GM18505 (cell line): ENCODE results near the gene NOTCH2.
"Not testable (repeated sequence)": the region's sequence is repeated elsewhere in the genome, so short reads cannot be mapped to it uniquely, and the experiment has no call there.

ENCODE experiments used
- ATAC-seq: cut with Tn5 transposase; IDR thresholded peaks from one replicate; pipeline ENCODE4 v1.9.1; 2021; ENCODE audit not compliant: unreplicated experiment

Gene NOTCH2

DNA sequence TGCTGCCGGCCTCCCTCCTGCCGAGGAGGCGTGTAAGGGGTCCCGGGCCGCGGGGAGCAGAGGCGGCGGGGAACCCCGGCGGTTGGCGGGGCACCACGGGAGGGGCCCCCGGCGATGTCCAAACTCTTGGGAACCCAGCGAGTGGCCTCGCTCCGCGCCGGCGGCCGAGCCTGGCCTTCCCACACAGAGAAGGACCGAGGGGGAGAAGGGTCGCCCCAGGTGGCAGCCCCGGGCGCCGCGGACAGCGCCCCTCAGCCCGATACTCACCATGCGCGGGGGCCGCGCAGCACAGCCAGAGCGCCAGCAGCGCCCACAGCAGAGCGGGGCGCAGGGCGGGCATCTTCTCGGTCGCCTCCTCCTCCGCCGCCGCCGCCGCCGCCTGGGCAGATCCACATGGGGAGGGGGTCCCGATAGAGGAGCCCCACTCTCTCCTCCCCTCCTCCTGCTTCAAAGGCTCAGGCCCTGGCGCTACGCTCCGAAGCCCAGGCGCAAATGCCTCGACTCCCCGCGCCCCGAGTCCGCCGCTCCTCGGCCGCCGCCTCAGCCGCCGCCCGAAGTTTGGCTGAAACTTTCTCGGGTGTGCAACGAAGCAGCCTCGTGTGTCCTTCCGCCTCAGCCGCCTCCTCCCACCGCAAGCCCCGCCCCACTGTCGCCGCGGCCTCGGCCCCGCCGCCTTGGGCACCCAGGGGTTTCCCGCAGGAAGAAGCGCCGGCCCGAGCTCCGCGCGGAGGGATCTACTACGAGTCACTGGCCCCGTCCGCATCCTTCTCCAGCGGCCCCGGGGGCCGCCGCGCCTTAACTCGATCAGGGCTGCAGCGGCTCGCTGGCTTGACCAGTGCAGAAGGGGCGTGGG is at the start of gene NOTCH2:
Gene NOTCH2, minus strand, starts transcription at position 596 of the 853 bp plus-strand sequence. Its CDS starts 256 bp downstream, at position 340.
- peak; percentile 71 for ATAC-seq

DNA sequence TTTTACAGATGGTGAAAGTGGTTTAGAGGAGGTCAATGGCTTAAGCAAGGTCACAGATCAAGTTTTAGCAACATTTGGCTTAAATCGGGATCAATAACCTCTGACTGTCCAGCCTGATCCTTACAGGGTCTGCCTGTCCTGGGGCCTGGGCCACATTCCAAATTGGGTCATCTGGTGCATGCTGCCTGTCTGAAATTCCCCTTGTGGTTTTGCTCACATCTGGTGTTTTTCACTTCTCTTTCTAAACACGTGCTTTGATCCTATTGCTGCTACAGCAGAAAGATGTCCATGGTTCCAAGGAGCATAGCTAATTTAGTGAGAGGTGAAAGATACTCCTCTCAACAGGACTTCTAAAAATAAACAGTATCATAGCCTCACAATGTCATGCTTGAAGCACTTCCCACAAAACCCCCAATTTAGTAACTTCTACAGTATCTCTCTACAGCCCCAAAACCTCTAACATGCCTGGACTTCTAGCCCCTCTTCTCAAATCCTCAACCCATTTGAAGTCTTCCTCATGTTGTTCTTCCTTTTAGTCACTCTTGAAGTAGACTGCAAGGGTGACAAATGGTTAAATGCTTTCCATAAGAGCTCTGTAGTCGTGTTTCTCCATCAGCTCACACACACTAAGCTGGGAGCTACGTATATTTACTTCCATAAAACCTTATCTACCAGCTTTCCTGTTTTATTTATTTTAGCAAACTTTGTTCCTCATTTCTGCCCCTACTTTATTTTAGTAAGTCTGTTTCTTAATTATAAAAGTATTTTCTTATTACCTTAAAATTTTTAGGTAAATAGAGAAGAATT is 48.1 kb upstream of the NOTCH2 start:
- ATAC-seq: peak; percentile 50

DNA sequence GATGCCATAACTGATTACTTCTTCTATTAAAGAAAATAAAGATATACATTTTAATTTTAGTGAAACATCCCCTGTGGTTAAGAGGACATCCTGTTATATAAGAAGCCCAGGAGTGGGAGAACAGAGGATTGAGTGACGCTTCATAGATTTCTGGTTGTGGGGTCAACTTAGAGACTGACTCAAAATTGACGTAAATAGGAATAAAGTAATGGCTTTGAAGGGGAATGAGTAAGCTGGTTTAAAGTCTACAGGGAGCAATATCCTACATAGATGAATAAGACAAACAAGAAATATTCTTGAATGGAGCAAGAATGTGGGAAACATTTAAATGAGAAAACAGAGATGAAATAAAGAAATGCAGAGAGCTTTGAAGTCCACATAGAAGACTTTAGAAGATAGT is 46.6 kb upstream of the NOTCH2 start:
- not testable (repeated sequence) for ATAC-seq

DNA sequence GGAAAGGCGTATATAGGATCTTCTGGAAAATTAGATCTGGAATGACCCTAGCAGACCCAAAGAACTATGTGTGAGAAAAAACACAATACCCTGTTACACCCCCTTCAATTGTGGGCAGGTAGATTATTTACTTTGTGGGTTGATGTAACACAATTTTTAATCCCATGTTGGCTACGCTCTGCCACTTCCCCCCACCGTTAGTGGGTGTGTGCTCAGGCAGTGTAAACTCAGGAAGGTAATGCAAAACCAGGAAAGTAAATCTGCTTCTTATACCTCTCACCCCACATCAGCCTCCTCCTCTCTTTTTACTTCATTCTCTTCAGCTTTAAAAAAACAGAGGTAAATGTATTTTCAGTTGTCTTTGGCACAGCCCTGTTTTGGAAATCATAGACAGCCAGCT is 43.7 kb upstream of the NOTCH2 start:
- not testable (repeated sequence) for ATAC-seq

DNA sequence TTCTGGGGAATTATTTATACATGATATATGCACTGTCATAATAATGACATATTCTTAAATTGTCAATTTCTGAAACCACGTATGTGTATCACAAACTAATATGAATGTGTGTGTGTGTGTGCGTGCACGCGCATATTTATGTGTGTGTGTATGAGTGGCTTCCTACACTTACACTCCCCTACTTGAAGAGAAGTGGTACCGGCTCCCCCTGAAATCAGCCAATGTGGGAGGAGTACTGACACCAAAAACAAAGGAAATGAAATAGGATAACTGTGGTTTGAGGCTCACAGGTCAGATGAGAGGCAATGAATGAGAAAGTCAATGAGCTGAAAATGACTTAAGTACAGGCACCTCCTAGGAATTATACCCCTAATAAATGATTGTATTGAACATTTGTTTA is 42.8 kb upstream of the NOTCH2 start:
- not testable (repeated sequence) for ATAC-seq

DNA sequence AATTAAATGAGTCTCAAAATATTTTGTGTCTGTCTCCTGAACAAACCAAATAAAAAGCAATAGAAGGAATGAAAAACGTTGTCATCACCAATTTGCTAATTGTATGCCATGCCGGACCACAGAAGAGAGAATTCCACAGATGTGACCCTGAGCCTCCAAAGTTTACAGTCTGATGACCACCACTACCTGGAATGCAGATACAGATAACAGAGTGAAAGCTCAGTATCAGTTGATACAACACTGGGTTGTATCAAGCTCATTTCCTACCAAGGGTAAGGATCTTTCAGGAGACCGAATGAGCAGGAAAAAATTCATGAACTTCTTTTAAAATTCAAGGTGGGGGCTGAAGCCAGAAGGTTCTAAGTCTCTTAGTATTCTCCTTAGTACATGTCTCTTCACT is 42.3 kb upstream of the NOTCH2 start:
- not testable (repeated sequence) for ATAC-seq

DNA sequence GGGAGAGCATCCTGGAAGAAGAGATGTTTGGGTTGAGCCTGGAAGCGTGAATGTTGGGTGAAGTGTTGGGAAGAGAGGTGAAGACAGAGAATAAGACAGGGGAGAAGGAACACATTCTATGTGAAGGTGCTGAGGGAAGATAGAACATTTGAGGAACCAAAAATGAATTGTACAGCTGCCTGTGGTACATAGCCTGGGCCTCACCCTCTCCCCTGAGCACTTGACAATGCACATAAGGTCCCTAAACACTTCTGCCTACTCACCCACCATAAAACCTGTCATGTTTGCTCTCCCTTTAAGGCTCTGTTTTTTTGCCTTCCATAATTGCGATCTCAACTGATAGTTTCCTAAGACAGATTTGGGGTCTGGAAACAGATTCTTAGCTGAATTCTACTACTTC is 41.5 kb upstream of the NOTCH2 start:
- not testable (repeated sequence) for ATAC-seq

DNA sequence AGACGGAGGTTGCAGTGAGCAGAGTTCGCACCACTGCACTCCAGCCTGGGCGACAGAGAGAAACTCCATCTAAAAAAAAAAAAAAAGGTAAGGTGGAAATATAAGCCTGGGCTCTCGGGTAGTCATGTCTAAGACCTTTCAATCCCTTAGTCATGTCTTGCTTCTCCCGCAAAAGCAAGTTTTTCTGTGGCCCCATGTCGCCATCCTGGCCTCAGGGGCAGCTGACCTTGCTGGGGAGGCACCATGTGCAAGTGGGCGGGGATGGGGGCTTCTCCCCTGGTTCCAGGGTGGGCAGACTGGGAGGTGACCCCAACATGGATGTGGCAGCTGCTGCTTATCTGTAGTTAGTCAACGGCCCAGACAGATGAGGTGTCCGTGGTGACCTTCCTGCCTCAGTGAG is 40.2 kb upstream of the NOTCH2 start:
- ATAC-seq: not testable (repeated sequence)

DNA sequence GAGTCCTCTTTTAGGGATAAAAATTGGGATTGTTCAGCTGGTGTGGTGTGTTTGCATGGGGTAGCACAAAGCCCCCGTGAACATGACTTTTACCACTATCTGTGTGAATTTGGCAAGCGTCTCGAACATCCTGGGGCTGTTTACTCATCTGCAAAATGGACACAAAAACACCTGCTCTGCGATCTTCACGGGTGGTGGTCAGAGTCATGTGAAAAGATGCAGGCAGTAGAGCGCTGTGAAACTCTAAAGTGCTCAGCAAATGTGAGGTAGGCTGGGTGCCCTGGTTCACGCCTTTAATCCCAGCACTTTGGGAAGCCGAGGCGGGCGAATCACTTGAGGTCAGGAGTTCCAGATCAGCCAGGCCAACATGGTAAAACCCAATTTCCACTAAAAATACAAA is 39.7 kb upstream of the NOTCH2 start:
- not testable (repeated sequence) for ATAC-seq

DNA sequence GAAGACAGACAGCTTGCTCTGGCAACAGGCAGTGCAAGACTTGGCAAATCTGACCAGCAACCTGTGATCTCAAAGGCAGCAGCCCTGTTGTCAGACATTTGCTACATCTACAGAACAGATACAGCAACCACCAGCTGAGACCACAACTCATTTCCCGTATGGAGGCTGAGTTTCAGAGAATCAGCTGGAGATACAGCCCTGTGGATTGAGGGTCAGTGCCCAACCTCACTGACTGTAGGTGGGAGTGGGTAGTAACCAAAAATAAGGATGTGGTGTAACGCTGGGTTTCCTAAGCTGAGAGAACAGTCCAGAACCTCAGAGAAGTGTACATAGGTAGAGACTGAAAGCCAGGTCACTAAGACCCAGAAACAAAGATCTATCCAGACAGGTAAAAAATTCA is 35.8 kb upstream of the NOTCH2 start:
- not testable (repeated sequence) for ATAC-seq

DNA sequence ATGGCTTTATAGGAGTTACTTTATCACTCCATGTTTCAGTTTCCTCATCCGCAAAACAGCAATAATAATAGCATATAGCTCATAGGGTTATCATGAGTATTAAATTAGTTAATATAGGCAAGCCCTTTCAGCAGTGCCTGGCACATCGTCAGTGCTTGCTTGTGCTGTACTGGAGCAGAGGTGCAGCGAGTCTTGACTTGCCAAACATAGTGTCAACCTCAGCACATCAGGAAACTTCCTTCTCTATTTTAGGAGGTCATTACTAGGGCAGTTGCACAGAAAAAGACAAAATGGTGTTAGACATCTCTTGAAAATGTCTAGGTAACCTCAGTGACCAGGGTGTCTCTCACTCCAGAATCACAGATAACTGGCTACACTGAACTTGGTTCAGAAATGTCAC is 34.3 kb upstream of the NOTCH2 start:
- not testable (repeated sequence) for ATAC-seq

DNA sequence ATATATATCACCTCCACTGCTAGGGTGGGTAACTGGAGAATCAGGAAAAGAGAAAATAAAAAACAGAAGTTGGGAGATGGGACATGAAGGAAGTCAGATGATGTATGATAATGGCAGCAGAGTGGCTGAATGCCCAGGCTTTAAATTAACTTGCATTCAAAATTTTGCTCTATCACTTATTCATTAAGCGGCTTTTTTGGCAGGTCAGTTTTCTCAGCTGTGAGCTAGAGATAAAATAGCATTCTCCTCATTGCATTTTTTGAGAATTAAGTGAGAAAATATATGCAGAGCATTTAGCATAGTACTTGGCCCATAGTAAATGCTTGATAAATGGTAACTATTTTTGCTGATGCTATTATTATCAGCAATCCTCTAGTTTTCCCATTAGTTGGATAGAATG is 32.1 kb upstream of the NOTCH2 start:
- not testable (repeated sequence) for ATAC-seq

DNA sequence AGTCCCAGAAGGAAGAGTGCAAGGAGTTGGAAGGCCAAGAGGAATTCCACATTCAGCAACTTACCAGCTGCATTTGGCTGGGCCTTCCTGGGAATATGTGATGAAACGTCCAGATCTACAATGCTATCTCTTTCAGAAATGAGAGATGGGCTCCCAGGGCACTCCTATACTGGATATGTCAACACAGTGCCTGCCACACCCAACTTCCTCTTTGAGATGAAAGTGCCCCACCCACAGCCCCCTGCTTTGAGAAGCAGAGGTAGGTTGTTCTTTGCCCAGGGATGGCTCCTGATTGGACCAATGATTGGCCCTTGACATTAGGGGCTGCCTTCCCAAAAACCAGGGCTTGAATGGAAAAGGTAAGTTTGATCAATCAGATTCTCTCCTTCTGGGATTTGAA is 31.1 kb upstream of the NOTCH2 start:
- ATAC-seq: not testable (repeated sequence)

DNA sequence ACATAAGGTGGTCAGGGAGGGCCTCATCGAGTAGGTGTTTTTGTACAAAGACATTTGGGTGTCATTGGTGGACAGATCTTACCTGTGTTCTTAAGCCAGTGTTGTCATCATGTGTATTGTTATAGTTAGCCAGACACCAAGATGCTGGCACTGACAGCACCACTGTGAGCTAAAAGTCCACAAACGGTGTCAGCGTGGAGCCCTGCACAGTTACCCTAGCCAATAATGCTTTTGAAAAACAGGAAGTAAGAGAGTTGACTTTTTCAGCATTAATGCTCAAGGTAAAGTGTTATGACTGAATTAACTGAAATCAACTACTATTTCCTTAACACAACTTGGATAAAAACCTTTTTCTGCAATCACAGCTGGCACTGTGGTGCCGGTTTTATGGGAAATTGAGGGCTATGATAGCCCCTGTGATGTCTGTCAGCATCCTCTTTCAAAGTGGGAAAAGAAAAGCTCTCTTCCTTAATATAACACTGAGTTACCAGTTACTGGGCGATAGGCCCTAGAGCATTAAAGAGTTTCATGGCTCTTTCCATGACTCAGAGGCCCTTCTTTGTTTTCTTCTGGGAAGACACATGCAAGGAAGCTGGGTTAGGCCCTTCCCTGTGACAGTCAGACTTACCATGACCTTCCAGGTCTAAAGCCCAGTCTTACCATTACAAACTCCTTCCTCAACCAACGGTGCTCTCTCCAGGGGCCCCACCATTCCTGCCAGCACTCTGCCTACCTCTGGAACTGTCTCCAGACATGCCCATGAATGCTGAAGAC is 29.7 kb upstream of the NOTCH2 start:
- not testable (repeated sequence) for ATAC-seq

DNA sequence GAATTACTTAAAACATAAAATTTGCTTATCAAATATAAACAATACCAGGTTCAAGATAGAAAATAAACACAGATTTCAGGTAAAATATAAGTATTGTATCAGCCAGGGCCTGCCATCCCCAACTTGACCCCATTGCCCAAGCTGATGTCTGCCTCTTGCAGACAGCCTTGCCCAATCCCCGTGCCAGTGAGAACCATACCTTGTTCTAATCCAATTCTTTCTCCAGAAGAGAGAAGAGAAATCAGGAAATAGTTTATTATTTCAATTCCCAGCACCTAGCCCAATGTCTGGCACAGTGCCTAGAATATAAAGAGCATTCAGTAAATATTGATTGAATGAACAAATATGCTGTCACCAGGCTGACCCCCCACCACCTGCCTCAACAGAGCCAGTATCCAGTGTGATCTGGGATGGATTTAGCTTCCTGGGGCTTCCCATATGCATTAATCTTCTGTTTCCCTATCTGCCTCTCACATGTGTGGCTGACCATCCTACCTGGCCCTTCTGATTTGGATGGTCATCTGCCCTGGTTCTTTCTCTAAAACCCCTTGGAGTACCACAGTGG is 27.6 kb upstream of the NOTCH2 start:
- ATAC-seq: not testable (repeated sequence)

DNA sequence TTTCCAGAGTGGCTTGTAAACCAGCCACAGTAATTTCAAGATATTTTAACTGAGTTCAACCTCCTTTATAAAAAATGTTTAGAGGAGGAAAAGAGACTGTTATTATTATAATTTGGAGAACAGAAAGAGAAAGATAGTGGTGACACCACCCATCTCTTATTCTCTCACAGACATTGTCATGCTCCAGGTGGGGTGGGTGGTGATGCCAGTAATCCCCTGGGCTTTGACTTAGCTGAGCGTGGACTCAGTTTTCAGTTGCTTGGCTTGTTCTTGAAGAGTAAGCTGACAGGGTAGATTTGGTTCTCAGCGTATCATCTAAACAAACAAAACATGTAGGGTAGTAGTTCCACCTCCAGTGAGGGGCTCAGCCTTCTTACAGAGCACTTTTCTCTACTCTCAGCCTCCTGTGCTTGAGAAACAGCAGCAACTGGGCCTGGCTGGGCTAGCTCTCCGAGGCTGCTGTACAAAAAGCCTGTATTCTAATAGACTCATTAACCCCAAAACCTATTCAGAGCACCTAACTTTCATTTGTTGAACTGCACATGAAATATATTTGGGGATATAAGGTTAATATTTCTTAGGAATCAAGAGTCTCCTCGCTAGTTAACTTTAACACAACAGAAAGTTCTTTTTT is 24.2 kb upstream of the NOTCH2 start:
- peak; percentile 55 for ATAC-seq

DNA sequence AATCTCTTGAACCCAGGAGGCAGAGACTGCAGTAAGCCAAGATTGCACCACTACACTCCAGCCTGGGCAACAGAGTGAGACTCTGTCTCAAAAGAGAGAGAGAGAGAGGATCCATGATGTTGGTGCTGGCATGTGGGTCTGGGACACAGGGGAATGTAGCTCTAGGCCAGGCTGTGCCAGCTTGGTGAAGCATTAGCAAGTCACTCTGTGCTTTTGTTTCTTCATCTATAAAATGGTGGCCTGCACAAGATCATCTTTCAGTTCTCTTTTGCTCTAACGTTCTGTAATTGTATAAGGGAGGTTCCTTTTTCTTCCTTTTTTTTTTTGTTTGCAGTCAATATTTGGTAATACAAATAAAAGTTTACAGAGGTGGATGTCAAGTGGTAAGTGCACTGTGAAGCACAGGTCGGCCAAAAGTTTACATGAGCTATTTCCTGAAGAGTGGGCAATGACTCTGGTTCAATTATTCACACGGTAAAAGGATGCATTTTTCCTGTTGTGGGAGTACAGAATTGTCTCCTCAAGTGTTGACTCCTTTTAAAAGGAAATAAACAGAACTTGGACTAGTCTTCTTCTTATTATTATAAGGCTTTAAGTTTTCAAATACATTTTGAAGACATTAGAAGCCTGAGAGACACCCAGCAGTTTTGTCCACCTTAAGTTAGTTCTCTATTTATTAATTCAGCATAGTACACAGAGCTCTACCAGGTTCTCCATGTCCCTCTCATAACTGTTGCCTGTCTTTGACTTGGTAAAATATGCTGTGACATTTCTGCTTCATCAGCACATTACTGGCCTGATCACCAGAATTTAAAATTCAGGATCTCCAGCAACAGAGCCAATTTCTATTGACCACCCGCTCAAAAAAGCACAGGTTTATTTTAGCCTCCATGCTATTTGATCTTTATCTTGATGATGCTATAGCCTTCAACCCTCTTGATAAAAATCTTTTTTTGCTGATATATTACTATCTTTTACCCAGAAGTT is 23.1 kb upstream of the NOTCH2 start:
- ATAC-seq: not testable (repeated sequence)

DNA sequence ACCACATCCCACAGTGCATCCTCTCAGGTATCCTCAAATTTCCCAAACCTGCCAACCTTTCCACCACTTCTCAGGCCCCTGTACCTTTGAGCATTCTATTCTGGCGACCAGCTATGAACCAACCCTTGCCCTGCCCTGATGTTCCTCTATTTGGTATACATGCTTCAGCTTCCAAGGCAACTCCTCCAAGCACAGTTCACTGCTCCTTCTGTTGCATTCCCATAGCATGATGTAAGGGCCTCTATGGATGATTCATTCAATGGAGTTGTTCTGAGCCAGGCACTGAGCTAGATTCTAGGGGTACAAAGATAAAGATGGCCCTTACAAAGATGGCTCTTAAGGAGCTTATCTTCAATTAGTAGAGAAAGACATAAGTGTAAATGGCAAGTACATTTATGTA is 21.4 kb upstream of the NOTCH2 start:
- not testable (repeated sequence) for ATAC-seq

DNA sequence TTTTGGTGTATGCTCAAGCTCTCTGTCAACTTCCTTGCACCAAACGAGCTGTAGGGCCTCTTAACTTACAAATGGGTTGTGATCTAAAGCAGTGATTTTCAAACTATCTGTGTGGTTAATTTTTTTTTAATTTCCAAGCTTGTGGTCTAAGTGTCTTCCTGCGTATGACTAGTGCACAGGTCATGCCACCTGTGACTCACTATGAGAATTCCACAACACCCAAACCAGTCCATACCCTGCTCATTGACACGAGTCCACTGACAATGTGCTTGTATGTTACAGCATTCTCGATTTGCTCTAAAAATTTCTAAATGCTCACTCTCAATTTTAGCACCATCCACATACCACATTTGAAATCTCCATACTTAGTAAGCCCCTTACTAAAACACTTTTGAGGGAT is 18.5 kb upstream of the NOTCH2 start:
- ATAC-seq: not testable (repeated sequence)
